SKM-1 (cell line): ENCODE measurements around the gene GOSR1.
"Not testable (repeated sequence)": the region's sequence is repeated elsewhere in the genome, so short reads cannot be mapped to it uniquely, and the experiment has no call there.

ENCODE experiments used
- DNase-seq: peaks from one replicate; lab custom pipeline; 2025; ENCODE audit not compliant: unreplicated experiment; lab: John Stamatoyannopoulos, UW

The GOSR1 gene

DNA sequence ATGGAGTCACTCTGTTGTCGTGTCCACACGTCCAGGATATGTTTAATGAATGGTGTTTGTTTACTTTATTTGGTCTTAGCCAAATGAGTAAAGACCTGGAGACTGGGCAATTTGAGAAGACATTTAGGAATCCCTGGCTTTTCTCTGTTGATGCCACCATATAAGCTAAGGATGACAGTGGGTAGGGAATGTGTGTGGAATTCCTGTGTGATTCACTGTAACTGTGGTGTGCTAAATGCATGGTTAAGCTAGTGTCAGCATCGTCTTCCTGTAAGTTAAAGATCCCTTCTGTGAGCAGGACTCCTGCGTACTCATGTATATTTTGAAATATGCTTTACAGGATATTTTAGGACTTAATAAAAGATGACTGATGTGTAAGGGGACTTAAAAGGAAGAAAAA lies 26.4 kb downstream of the GOSR1 start:
- DNase-seq, result no peak

- DNase-seq, result no peak
These were observed 28.7 kb downstream of the GOSR1 start for GRCh38 chr17:30505868-30506417.

- no peak for DNase-seq
These were observed 29.3 kb downstream of the GOSR1 start for GRCh38 chr17:30506481-30506880.

DNA sequence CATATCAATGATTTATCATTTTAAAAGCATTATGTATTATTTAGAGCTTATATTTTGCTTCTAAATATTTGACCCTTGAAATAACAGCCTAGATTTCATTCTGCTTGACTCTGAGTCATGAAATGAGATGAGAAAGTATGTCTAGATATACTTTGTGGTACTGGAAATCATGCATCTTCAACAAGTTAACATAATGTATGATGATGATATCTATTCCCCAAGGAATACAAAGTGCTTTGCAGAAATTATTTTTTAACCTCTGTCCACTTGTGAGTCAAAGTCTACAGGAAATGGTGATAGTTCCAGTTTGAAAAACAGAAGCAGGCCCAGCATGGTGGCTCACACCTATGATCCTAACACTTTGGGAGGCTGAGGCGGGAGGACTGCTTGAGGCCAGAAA lies 36.1 kb downstream of the GOSR1 start:
- DNase-seq, result no peak

DNA sequence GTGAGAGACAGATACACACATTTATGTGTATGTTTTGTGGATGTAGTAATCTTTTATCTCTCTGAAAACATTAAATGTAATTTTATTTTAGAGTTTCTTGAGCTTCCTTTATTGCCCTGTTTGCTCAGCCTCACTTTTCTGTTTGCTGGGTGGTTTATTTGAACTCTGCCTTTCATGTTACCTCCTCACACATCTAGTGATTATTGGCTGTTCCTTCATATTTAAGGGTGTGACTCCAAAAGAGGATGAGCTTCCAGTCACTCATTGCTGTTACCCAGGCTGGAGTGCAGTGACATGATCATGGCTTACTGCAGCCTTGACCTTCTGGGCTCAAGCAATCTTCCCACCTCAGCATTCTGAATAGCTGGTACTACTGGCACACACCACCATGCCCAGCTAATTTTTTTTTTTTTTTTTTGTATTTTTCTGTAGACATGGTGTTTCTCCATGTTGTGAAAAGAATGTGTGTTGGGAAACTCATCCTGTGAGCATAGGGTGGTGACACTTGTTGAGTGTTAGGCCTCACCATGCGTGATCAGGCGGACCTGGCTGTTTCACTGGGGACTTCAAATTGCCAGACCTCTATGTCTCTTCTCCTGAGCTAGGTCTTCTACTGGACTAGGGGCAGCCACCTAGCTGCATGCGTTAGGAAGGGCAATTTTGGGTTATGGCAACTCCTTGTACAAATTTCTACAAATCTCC lies 37.8 kb downstream of the GOSR1 start:
- DNase-seq, result no peak

DNA sequence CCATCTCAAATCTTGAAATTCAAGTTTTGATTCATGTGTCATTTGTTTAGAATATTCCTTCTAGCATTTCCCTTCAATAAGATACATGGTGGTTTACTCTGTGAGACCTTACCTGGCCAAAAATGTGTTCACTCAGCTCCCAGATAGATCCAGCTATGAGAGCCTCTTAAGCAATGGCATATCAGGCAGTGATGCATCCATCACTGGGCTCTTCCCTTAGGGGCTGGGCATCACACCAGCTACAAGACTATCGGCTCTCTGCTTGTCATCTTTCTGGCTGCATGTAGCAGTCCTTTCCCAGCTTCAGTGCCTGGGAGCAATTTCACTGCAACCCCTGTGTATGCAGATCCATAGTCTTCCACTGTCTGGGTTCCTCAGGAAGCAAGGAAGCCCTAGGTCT lies 40.6 kb downstream of the GOSR1 start:
- DNase-seq, result no peak

GRCh38 chr17:30519166-30519565 lies 42.0 kb downstream of the GOSR1 start:
- DNase-seq, result no peak

GRCh38 chr17:30519707-30520106 lies 42.5 kb downstream of the GOSR1 start:
- no peak for DNase-seq

GRCh38 chr17:30520436-30520835 lies 43.2 kb downstream of the GOSR1 start:
- no peak for DNase-seq

DNA sequence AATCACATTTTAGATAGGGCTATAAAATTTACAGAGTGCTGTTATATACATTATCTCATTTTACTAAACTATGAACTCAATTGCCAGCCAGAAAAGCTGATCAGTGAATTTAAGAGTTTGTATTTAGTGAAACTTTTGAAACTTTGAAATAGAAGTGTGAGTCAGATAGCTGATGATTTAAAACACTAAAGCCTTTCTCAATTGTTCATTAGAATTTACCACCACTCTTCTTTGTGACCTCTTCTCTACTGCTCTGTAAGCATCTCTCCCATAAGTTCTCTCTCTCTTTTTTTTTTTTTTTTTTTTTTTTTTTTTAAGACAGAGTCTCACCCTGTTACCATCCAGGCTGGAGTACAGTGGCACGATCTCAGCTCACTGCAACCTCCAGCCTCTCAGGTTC lies 43.7 kb downstream of the GOSR1 start:
- no peak for DNase-seq

- DNase-seq, result no peak
These were observed 44.6 kb downstream of the GOSR1 start for GRCh38 chr17:30521766-30522165.

GRCh38 chr17:30523236-30523635 lies 46.0 kb downstream of the GOSR1 start:
- DNase-seq, result not testable (repeated sequence)

GRCh38 chr17:30524847-30525246 lies 47.6 kb downstream of the GOSR1 start:
- no peak for DNase-seq

- DNase-seq, result no peak
These were observed 49.2 kb downstream of the GOSR1 start for GRCh38 chr17:30526401-30526800.

- DNase-seq, result not testable (repeated sequence)
These were observed 51.5 kb downstream of the GOSR1 start for GRCh38 chr17:30528701-30529100.

DNA sequence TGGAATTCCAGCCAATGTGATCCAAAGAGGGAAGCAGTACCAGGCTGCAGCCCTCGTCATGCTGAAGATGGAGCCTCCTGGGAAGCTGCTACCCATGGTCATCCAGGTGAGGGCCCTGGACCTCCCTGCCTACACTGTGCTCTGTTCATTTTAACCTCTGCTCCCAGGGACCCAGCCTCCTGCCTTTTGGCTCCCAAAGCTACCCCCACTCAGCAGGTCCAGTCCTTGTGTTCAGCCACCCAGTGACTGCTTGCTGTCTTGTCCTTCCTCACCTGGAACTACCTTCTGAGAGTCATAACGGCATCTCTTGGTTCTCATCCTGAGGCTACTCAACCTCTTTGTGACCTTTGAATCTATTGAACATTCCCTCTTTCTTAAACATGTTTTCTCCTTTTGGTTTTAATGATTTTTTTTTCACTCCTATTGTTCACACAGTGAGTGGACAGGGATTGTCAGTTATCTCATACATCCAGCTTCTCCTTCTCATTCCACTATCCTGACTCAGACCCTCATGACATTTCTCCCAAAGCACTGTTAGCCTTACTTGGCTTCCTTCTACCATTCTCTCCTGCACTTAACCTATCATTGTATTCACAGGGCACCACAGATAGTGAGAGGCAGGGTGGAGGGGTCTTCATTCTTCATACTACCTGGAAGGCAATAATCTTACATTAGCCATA lies 53.3 kb downstream of the GOSR1 start:
- no peak for DNase-seq

DNA sequence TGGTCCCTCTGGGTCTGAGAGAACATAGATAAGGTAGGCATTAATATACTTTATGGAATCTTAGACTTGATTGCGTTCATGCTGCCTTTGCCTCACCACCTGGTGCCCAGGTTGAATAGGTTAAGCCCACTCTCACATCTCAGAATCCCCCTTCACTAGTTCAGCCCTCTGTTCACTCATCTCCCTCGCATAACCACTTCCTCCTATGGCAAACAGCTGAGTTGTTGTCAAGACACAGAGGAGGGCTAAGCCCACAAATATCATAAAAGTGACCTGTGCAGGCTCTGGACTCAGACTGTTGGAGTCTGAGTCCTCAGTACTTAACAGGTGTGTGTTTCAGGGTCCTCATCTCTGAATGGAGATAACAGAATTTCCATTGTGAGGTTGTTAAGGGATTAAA lies 55.7 kb downstream of the GOSR1 start:
- no peak for DNase-seq

GRCh38 chr17:30534298-30534697 lies 57.1 kb downstream of the GOSR1 start:
- no peak for DNase-seq

DNA sequence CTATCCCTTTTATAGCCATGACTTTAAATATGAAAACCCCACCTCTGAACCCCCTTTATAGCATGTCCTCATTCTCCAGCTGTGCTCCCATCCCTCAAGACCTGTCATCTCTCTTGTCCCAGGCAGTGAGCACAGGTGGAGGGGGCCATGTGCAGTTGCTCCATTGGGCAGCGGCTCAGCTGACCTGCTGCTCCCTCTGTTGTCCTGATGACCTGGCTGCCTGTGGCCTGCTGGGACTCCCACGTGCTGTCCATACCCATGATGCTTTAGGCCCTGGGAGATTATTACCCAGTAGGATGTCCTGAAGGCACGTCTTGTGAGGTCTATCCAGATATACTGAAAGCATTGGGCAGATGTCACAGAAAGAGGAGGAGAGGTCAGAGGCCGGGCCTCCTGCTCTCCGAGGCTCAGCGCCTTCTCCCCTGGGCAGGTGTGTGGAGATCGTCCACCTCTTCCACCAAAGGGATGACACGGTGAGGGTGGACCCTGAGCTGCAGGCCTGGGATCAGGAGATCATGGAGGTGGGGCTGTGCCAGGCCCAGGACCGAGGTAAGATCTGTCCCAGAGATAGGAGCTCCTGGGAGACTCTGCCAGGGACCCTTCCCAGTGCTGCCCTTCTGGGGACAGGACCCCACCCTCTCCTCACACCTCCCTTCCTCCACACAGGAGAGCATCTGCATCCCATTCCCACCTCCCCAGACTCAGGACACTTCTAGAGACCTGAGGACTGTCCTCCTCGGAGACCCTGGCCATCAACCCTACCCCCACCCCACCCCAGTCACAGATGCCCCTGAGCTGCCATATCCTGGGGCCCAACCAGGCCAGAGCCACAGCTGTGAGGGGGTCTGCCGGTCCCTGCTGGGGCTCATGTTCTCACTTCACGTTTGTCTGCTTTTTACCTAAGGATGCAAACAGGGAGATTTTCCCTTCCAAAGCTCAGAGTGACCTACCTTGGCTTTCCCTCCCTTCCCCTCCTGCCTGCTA lies 58.0 kb downstream of the GOSR1 start:
- no peak for DNase-seq

GRCh38 chr17:30536846-30537245 lies 59.6 kb downstream of the GOSR1 start:
- not testable (repeated sequence) for DNase-seq

DNA sequence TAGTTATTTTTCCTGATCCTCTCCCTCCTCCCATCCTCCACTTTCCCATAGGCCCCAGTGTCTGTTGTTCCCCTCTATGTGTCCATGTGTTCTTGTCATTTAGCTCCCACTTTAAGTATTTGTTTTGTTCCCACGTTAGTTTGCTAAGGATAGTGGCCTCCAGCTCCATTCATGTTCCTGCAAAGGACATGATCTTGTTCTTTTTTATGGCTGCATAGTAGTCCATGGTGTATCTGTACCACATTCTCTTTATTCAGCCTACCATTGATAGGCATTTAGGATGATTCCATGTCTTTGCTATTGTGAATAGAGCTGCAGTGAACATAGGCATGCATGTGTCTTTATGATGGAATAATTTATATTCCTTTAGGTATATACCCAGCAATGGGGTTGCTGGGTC lies 60.5 kb downstream of the GOSR1 start:
- not testable (repeated sequence) for DNase-seq
